GM19035 (cell line): ENCODE data around the gene GAGE1.
"Not testable (repeated sequence)": the region's sequence is repeated elsewhere in the genome, so short reads cannot be mapped to it uniquely, and the experiment has no call there.

Experiments used
- ATAC-seq: cut with Tn5 transposase; IDR thresholded peaks from one replicate; pipeline ENCODE4 v1.9.1; 2021; ENCODE audit not compliant: unreplicated experiment

The GAGE1 gene

GRCh38 chrX:49598720-49599119 is at the start of gene GAGE1:
TSS of gene GAGE1 (plus strand) at chrX:49599020. CDS start at chrX:49600175, 1,155 bp downstream.
- ATAC-seq, result not testable (repeated sequence)

GRCh38 chrX:49550989-49551388 is 47.8 kb upstream of the GAGE1 start, which contains the start of gene GAGE12E:
TSS of gene GAGE12E (plus strand) at chrX:49551289. CDS start at chrX:49552444, 1,155 bp downstream.
- ATAC-seq, result not testable (repeated sequence)

GRCh38 chrX:49560542-49560941 is 38.3 kb upstream of the GAGE1 start, which contains the start of gene GAGE12F:
TSS of gene GAGE12F (plus strand) at chrX:49560842. CDS start at chrX:49561997, 1,155 bp downstream.
- not testable (repeated sequence) for ATAC-seq

- ATAC-seq, result not testable (repeated sequence)
Observed at GRCh38 chrX:49568728-49569127, 30.1 kb upstream of the GAGE1 start.

GRCh38 chrX:49569152-49569551 is 29.7 kb upstream of the GAGE1 start:
- ATAC-seq, result not testable (repeated sequence)

- ATAC-seq, result not testable (repeated sequence)
Observed at GRCh38 chrX:49570100-49570499, 28.7 kb upstream of the GAGE1 start, which contains the start of gene GAGE12G. TSS of gene GAGE12G (plus strand) at chrX:49570400. CDS start at chrX:49571555, 1,155 bp downstream.

- not testable (repeated sequence) for ATAC-seq
Observed at GRCh38 chrX:49579649-49580048, 19.2 kb upstream of the GAGE1 start, which contains the start of gene GAGE12H. TSS of gene GAGE12H (plus strand) at chrX:49579949. CDS start at chrX:49581104, 1,155 bp downstream.

- ATAC-seq, result not testable (repeated sequence)
Observed at GRCh38 chrX:49589196-49589595, 9.6 kb upstream of the GAGE1 start, which contains the start of gene GAGE2A. TSS of gene GAGE2A (plus strand) at chrX:49589496. CDS start at chrX:49590651, 1,155 bp downstream.

- not testable (repeated sequence) for ATAC-seq
Observed at GRCh38 chrX:49589769-49590478, 8.9 kb upstream of the GAGE1 start.

GRCh38 chrX:49590488-49590887 is 8.3 kb upstream of the GAGE1 start:
- not testable (repeated sequence) for ATAC-seq

GRCh38 chrX:49610718-49611310 is 12.0 kb downstream of the GAGE1 start:
- ATAC-seq, result no peak

GRCh38 chrX:49618574-49618973 is 19.8 kb downstream of the GAGE1 start:
- ATAC-seq, result no peak

- no peak for ATAC-seq
Observed at GRCh38 chrX:49627086-49627777, 28.4 kb downstream of the GAGE1 start.

- ATAC-seq, result no peak
Observed at GRCh38 chrX:49644991-49645637, 46.3 kb downstream of the GAGE1 start.

GRCh38 chrX:49656533-49656932 is 57.7 kb downstream of the GAGE1 start:
- ATAC-seq, result no peak
